ENCODE data around the gene GMDS.

DNA sequence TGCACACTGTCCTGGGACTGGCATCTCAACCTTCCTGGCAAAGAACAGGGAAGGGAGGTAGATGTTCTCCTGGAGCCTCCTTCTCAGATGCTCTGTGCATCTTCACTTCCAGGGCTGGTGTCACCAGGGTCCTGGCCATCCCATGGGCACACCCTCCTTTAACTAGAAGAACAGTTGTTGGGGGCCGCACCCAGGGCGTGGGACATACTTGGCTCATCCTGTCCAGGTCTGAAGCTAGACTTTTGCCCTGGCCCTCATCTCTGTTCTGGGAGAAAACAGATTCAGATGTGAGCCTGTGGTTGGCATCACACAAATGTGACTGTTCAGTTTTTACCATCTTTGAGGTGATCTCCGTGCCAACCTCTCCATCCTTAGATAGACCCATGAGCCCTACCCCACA, 594.0 kb downstream of the GMDS start:
- TF ChIP-seq POLR2A (IDR thresholded peaks at IDR 0.05) = no peak
- TF ChIP-seq, protein P1, sequence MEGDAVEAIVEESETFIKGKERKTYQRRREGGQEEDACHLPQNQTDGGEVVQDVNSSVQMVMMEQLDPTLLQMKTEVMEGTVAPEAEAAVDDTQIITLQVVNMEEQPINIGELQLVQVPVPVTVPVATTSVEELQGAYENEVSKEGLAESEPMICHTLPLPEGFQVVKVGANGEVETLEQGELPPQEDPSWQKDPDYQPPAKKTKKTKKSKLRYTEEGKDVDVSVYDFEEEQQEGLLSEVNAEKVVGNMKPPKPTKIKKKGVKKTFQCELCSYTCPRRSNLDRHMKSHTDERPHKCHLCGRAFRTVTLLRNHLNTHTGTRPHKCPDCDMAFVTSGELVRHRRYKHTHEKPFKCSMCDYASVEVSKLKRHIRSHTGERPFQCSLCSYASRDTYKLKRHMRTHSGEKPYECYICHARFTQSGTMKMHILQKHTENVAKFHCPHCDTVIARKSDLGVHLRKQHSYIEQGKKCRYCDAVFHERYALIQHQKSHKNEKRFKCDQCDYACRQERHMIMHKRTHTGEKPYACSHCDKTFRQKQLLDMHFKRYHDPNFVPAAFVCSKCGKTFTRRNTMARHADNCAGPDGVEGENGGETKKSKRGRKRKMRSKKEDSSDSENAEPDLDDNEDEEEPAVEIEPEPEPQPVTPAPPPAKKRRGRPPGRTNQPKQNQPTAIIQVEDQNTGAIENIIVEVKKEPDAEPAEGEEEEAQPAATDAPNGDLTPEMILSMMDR (IDR thresholded peaks at IDR 0.05 in 4 of 5, conservative IDR thresholded peaks at IDR 0.05 in 1 of 5) = no peak

Data from gastrocnemius medialis (tissue), 4 donors.